Right lobe of liver (tissue), 4 donors: Measurements from ENCODE around the gene NRCAM.

Source experiments
- POLR2A ChIP-seq: fragments of 450-650 bp; IDR thresholded peaks from one replicate; pipeline ENCODE4 v1.6.1; 2017; ENCODE audit warnings: antibody characterized with exemption, mild to moderate bottlenecking
- TF ChIP-seq, protein P1 (sequence below), 4 donors: fragments of 200-600 bp in 3 of 4; fragments of 450-650 bp in 1 of 4; IDR thresholded peaks; one replicate each; pipeline versions ENCODE4 v1.5.1 to v1.8.0; 2016 to 2022; ENCODE audit warnings: antibody characterized with exemption in 4 of 4, mild to moderate bottlenecking in 2 of 4
- donor health status: DM: no; HTN: no; CAD: no.
- donor health status: DM: no; HTN: no; CAD: no.
- donor health status: DM: no; HTN: yes; CAD: no.

DNA sequence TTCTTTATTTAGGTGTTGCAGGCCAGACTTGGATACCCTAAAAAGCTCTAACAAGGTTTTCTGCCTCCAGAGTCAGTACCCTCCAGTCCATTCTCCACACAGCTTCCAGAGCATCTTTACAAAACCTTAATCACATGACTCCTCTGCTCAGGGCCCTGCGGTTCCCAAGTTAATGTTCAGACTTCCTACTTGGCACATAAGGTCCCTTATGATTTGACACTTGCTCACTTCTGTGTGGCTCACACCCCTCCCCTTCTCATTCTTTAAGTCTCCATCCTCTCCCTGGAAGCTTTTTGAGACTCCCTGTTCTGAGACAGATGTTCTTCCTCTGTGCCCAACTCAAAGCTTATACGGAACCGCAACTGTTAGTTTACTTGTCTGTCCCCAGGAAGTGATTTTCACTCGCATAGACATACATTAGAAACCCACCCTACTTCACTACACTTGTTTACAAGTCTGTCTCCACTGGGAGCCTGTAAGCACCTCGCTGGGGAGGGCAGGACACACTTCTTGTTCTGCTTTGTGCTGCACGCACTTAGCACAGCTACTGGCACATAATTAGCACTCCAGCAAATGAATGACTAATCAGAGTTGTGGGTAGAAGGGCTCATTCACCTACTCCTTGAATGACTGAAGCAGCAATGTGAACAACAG lies 171.8 kb downstream of the NRCAM start:
- TF ChIP-seq, protein P1, sequence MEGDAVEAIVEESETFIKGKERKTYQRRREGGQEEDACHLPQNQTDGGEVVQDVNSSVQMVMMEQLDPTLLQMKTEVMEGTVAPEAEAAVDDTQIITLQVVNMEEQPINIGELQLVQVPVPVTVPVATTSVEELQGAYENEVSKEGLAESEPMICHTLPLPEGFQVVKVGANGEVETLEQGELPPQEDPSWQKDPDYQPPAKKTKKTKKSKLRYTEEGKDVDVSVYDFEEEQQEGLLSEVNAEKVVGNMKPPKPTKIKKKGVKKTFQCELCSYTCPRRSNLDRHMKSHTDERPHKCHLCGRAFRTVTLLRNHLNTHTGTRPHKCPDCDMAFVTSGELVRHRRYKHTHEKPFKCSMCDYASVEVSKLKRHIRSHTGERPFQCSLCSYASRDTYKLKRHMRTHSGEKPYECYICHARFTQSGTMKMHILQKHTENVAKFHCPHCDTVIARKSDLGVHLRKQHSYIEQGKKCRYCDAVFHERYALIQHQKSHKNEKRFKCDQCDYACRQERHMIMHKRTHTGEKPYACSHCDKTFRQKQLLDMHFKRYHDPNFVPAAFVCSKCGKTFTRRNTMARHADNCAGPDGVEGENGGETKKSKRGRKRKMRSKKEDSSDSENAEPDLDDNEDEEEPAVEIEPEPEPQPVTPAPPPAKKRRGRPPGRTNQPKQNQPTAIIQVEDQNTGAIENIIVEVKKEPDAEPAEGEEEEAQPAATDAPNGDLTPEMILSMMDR (IDR thresholded peaks at IDR 0.05), result no peak
- no peak for TF ChIP-seq POLR2A
